Islet of Langerhans (tissue), 1 donor: ENCODE measurements around the gene FMN1.

ENCODE experiments used
- FAIRE-seq: peaks from one replicate; lab custom pipeline; 2011; peaks lifted over from hg19 to GRCh38; lab: Jason Lieb, UNC

Gene FMN1

GRCh38 chr15:32970847-32971246 lies 223.7 kb downstream of the FMN1 start:
- FAIRE-seq = no peak

GRCh38 chr15:32967521-32967920 lies 227.0 kb downstream of the FMN1 start:
- no peak for FAIRE-seq

GRCh38 chr15:32966512-32966911 lies 228.0 kb downstream of the FMN1 start:
- no peak for FAIRE-seq

GRCh38 chr15:32965897-32966296 lies 228.6 kb downstream of the FMN1 start:
- FAIRE-seq = no peak

- FAIRE-seq = no peak
Measured at GRCh38 chr15:32959077-32959476, 235.4 kb downstream of the FMN1 start.

- no peak for FAIRE-seq
Measured at GRCh38 chr15:32957219-32957618, 237.3 kb downstream of the FMN1 start.

- FAIRE-seq = no peak
Measured at GRCh38 chr15:32956711-32957110, 237.8 kb downstream of the FMN1 start.

- peak; percentile 30 for FAIRE-seq
Measured at GRCh38 chr15:32956006-32956405, 238.5 kb downstream of the FMN1 start.

GRCh38 chr15:32953533-32953910 lies 241.0 kb downstream of the FMN1 start:
- no peak for FAIRE-seq

GRCh38 chr15:32952901-32953532 lies 241.5 kb downstream of the FMN1 start:
- FAIRE-seq = no peak

- FAIRE-seq = no peak
Measured at GRCh38 chr15:32951736-32952464, 242.6 kb downstream of the FMN1 start.

GRCh38 chr15:32950051-32950450 lies 244.5 kb downstream of the FMN1 start:
- peak; percentile 27 for FAIRE-seq

- FAIRE-seq = no peak
Measured at GRCh38 chr15:32946210-32946609, 248.3 kb downstream of the FMN1 start.

GRCh38 chr15:32944431-32944830 lies 250.1 kb downstream of the FMN1 start:
- FAIRE-seq = no peak

GRCh38 chr15:32943711-32944110 lies 250.8 kb downstream of the FMN1 start:
- no peak for FAIRE-seq

- no peak for FAIRE-seq
Measured at GRCh38 chr15:32942401-32942841, 252.1 kb downstream of the FMN1 start.

- FAIRE-seq = no peak
Measured at GRCh38 chr15:32941823-32942222, 252.7 kb downstream of the FMN1 start.

- FAIRE-seq = no peak
Measured at GRCh38 chr15:32936976-32937375, 257.5 kb downstream of the FMN1 start.

GRCh38 chr15:32936283-32936918 lies 258.1 kb downstream of the FMN1 start:
- FAIRE-seq = no peak

GRCh38 chr15:32935139-32935538 lies 259.4 kb downstream of the FMN1 start:
- no peak for FAIRE-seq

GRCh38 chr15:32933236-32933635 lies 261.3 kb downstream of the FMN1 start:
- FAIRE-seq = no peak

- no peak for FAIRE-seq
Measured at GRCh38 chr15:32928876-32929275, 265.6 kb downstream of the FMN1 start.

GRCh38 chr15:32927124-32927523 lies 267.4 kb downstream of the FMN1 start:
- FAIRE-seq = no peak

- FAIRE-seq = no peak
Measured at GRCh38 chr15:32923176-32923575, 271.3 kb downstream of the FMN1 start.
